ENCODE data around the gene PKP2.

Gene PKP2

DNA sequence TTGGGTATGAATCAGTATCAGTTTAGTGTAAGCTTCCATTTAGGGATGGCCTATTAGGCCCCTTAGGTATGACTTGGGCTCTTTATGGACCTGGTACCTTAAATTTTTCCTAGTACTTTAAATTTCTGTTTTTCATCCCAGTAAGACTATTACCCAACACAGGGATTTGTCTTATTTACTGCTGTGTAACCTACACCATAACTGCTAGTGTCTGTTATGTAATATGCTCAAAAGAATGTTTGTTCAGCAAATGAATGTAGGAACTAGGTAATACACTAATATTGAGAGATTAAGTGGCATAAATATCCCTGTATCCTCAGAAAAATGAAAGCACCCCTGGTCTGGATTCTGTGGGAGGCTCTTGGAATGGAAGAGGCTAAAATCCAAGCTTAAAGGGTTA, 77.2 kb downstream of the PKP2 start:
- no peak for TF ChIP-seq ISL1 (CRISPR knock-in tag; IDR thresholded peaks at IDR 0.05)
- TF ChIP-seq, protein P1, sequence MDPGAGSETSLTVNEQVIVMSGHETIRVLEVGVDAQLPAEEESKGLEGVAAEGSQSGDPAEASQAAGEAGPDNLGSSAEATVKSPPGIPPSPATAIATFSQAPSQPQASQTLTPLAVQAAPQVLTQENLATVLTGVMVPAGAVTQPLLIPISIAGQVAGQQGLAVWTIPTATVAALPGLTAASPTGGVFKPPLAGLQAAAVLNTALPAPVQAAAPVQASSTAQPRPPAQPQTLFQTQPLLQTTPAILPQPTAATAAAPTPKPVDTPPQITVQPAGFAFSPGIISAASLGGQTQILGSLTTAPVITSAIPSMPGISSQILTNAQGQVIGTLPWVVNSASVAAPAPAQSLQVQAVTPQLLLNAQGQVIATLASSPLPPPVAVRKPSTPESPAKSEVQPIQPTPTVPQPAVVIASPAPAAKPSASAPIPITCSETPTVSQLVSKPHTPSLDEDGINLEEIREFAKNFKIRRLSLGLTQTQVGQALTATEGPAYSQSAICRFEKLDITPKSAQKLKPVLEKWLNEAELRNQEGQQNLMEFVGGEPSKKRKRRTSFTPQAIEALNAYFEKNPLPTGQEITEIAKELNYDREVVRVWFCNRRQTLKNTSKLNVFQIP (CRISPR knock-in tag; IDR thresholded peaks at IDR 0.05; ENCODE audit: borderline replicate concordance, low read depth), result no peak
- no peak for TF ChIP-seq ZFP30 (CRISPR knock-in tag; IDR thresholded peaks at IDR 0.05)
- TF ChIP-seq ZNF565 (CRISPR knock-in tag; conservative IDR thresholded peaks at IDR 0.05; ENCODE audit: low read depth), result no peak
- no peak for TF ChIP-seq ZC3H10 (CRISPR knock-in tag; IDR thresholded peaks at IDR 0.05)
- no peak for TF ChIP-seq TSHZ2 (CRISPR knock-in tag; IDR thresholded peaks at IDR 0.05)
- TF ChIP-seq ARNTL (CRISPR knock-in tag; IDR thresholded peaks at IDR 0.05; ENCODE audit: borderline replicate concordance, low read depth), result no peak
- no peak for TF ChIP-seq PPARA (CRISPR knock-in tag; IDR thresholded peaks at IDR 0.05; ENCODE audit: borderline replicate concordance)
- no peak for TF ChIP-seq ESRRG (CRISPR knock-in tag; IDR thresholded peaks at IDR 0.05)
- TF ChIP-seq TOX (CRISPR knock-in tag; IDR thresholded peaks at IDR 0.05; ENCODE audit: borderline replicate concordance), result no peak
- TF ChIP-seq CREB5 (CRISPR knock-in tag; IDR thresholded peaks at IDR 0.05; ENCODE audit: low read depth), result no peak
- TF ChIP-seq RARB (CRISPR knock-in tag; IDR thresholded peaks at IDR 0.05), result no peak
- TF ChIP-seq TCF4 (CRISPR knock-in tag; IDR thresholded peaks at IDR 0.05; ENCODE audit: borderline replicate concordance), result no peak
- no peak for TF ChIP-seq SNAI2 (CRISPR knock-in tag; IDR thresholded peaks at IDR 0.05)
- no peak for ATAC-seq

DNA sequence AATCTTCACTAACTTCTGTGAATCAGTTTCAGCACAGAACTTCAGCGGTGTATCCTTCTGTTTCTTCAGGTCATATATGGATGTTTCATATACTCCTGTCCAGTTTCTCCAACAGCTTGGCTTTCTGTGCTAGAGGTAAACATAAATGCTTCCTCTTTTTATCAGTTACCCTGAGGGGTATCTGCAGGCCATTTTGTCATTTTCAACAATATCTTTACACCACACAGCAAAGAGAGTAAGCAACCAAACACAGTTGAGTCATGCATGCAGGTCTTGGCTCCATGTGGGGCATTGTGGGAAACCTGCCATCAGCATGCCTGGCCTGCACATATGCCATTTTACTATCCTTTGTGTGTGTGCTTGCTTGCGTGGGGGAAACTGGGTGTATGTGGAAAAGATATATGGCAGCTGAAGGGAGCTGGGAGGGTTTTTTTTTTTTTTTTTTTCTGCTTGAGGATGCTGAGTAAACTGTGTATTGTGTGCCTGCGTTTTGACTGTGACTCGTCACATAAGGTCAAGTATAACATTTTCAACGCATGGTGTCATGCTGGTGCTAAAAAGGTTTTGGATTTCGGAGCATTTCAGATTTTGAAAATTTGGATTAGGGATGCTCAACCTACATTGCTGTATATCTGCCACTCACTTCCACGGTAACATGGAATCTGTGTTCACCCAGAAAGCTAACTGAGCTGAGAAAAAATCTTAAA, 84.7 kb downstream of the PKP2 start:
- TF ChIP-seq ZFP3 (CRISPR knock-in tag; IDR thresholded peaks at IDR 0.05), result no peak
- no peak for TF ChIP-seq TOX (CRISPR knock-in tag; IDR thresholded peaks at IDR 0.05; ENCODE audit: borderline replicate concordance)
- no peak for TF ChIP-seq PATZ1 (CRISPR knock-in tag; IDR thresholded peaks at IDR 0.05; ENCODE audit: borderline replicate concordance)
- no peak for TF ChIP-seq CREB5 (CRISPR knock-in tag; IDR thresholded peaks at IDR 0.05; ENCODE audit: low read depth)
- no peak for TF ChIP-seq ZNF8 (CRISPR knock-in tag; IDR thresholded peaks at IDR 0.05)
- TF ChIP-seq, protein P1 (CRISPR knock-in tag; IDR thresholded peaks at IDR 0.05; ENCODE audit: borderline replicate concordance, low read depth), result no peak
- TF ChIP-seq CSDC2 (CRISPR knock-in tag; IDR thresholded peaks at IDR 0.05), result no peak
- no peak for TF ChIP-seq TSHZ2 (CRISPR knock-in tag; IDR thresholded peaks at IDR 0.05)
- no peak for TF ChIP-seq GLIS3 (CRISPR knock-in tag; IDR thresholded peaks at IDR 0.05)
- TF ChIP-seq SNAI2 (CRISPR knock-in tag; IDR thresholded peaks at IDR 0.05), result no peak
- TF ChIP-seq RARB (CRISPR knock-in tag; IDR thresholded peaks at IDR 0.05), result no peak
- TF ChIP-seq ARNTL (CRISPR knock-in tag; IDR thresholded peaks at IDR 0.05; ENCODE audit: borderline replicate concordance, low read depth), result no peak
- no peak for ATAC-seq
